Keratinocyte (primary cell): ENCODE measurements around the gene PPP2R3C. TPM values are rescaled to one million over a fixed set of nuclear protein-coding genes. Genes with fewer than 3 reads are reported as not detected.
"Not testable (repeated sequence)": the region's sequence is repeated elsewhere in the genome, so short reads cannot be mapped to it uniquely, and the experiment has no call there.

ENCODE experiments used
- DNase-seq: peaks from one replicate; pipeline ENCODE4 v3.0.0-alpha.2; 2011; ENCODE audit warnings: low read depth, missing footprints, low spot score
- FAIRE-seq: peaks from 2 replicates; lab custom pipeline; 2011; peaks lifted over from hg19 to GRCh38; lab: Jason Lieb, UNC
- H2AFZ ChIP-seq: 2 replicates; pipeline ENCODE4 v1.6.0; 2012; ENCODE audit warnings: low read length, control low read depth, inconsistent platforms; ENCODE audit not compliant: control insufficient read depth
- H3K27ac ChIP-seq: 2 replicates; pipeline ENCODE4 v1.5.1; 2011; ENCODE audit warnings: low read length; ENCODE audit not compliant: control insufficient read depth, insufficient read depth
- H3K27me3 ChIP-seq: 3 replicates; pipeline ENCODE4 v1.6.0; 2011; ENCODE audit warnings: low read length; ENCODE audit not compliant: control insufficient read depth, insufficient read depth; ENCODE audit errors: extremely low read depth
- H3K36me3 ChIP-seq, 2 experiments: 2 replicates in 1 of 2; 3 replicates in 1 of 2; pipeline ENCODE4 v1.5.1; 2011; ENCODE audit warnings: low read length in 2 of 2, mild to moderate bottlenecking in 1 of 2; ENCODE audit not compliant: control insufficient read depth in 2 of 2, insufficient read depth in 2 of 2; ENCODE audit errors: extremely low read depth in 1 of 2
- H3K4me1 ChIP-seq: 3 replicates; pipeline ENCODE4 v1.5.1; 2011; ENCODE audit warnings: low read length; ENCODE audit not compliant: control insufficient read depth, insufficient read depth; ENCODE audit errors: extremely low read depth
- H3K4me2 ChIP-seq: 3 replicates; pipeline ENCODE4 v1.6.0; 2011; ENCODE audit warnings: low read depth, low read length; ENCODE audit not compliant: control insufficient read depth, insufficient read depth; ENCODE audit errors: extremely low read depth
- H3K4me3 ChIP-seq, 3 experiments: fragments of 200-600 bp in 1 of 3; sonication (generic) in 1 of 3; 2 replicates in 2 of 3; 3 replicates in 1 of 3; pipeline ENCODE4 v1.5.1; 2011 to 2016; ENCODE audit warnings: low read length in 3 of 3, mild to moderate bottlenecking in 3 of 3, control low read depth in 2 of 3, inconsistent platforms in 1 of 3, low read depth in 1 of 3, mixed read lengths in 1 of 3, mixed run types in 1 of 3, moderate library complexity in 1 of 3; ENCODE audit not compliant: control insufficient read depth in 2 of 3, insufficient read depth in 2 of 3; ENCODE audit errors: extremely low read depth in 1 of 3
- H3K79me2 ChIP-seq: 2 replicates; pipeline ENCODE4 v1.6.0; 2012; ENCODE audit warnings: low read length; ENCODE audit not compliant: control insufficient read depth, insufficient read depth
- H3K9ac ChIP-seq: 3 replicates; pipeline ENCODE4 v1.6.0; 2011; ENCODE audit warnings: low read length; ENCODE audit not compliant: control insufficient read depth, insufficient read depth; ENCODE audit errors: extremely low read depth
- H3K9me1 ChIP-seq: 3 replicates; pipeline ENCODE4 v1.6.0; 2011; ENCODE audit warnings: low read length; ENCODE audit not compliant: control insufficient read depth, insufficient read depth; ENCODE audit errors: extremely low read depth
- H3K9me3 ChIP-seq: 2 replicates; pipeline ENCODE4 v1.5.1; 2012; ENCODE audit warnings: low read depth, low read length; ENCODE audit not compliant: control insufficient read depth
- H4K20me1 ChIP-seq: 3 replicates; pipeline ENCODE4 v1.6.0; 2011; ENCODE audit warnings: low read length; ENCODE audit not compliant: control insufficient read depth, insufficient read depth; ENCODE audit errors: extremely low read depth
- CTCF ChIP-seq, 3 experiments: IDR thresholded peaks in 1 of 3; conservative IDR thresholded peaks in 1 of 3; optimal IDR thresholded peaks in 1 of 3; 2 replicates in 2 of 3; 3 replicates in 1 of 3; pipeline versions ENCODE3 to v1.5.1; 2011; ENCODE audit warnings: low read length in 3 of 3, mild to moderate bottlenecking in 3 of 3, moderate library complexity in 2 of 3, control low read depth in 1 of 3, inconsistent platforms in 1 of 3; ENCODE audit not compliant: insufficient read depth in 2 of 3; ENCODE audit errors: extremely low read depth in 1 of 3
- EZH2 ChIP-seq: IDR thresholded peaks from one replicate; pipeline ENCODE4 v1.6.1; 2012; ENCODE audit warnings: inconsistent platforms, mild to moderate bottlenecking, low read length, moderate library complexity
- dilution Hi-C: fragments of 300-500 bp; cut with MboI; formaldehyde crosslinking; loops from one replicate; pipeline ENCODE4 v1.7.0; 2020; ENCODE audit warnings: low sequenced_read_pairs; ENCODE audit not compliant: extremely low pct_ligation_motif_present
- polyA plus RNA-seq, 5 experiments: library from polyadenylated mRNA; depleted of rRNA in 3 of 5; stranded (reverse) in 3 of 5; stranded (forward) in 1 of 5; unstranded in 1 of 5; fragments of >200 nt; gene quantifications; 1 replicate in 1 of 5; 2 replicates in 3 of 5; 3 replicates in 1 of 5; pipeline versions ENCODE4 v1.2.1 to v1.2.3, GENCODE V29; 2011 to 2012; ENCODE audit warnings: missing spikeins in 2 of 5, low read depth in 1 of 5, low replicate concordance in 1 of 5

Gene PPP2R3C
- polyA plus RNA-seq, 1 donor (not counting 4 experiments of a cell fraction or from before 2014, with no cell fraction given), result 9.8 TPM

- dilution Hi-C loops, result no loop called here
- TF ChIP-seq CTCF (optimal IDR thresholded peaks at IDR 0.05 in 1 of 3, IDR thresholded peaks at IDR 0.05 in 1 of 3, conservative IDR thresholded peaks at IDR 0.05 in 1 of 3; ENCODE audit: extremely low read depth in 1 of 3, insufficient read depth in 2 of 3, low read length in 3 of 3) (no peak), EZH2 (no peak)
- no peak overlapping the region for H3K4me2 ChIP-seq
- peaks cover 11% of the 10 kb centered on the region for H3K79me2 ChIP-seq
- H3K27me3 ChIP-seq, result no peaks in the 10 kb centered on the region
- H3K9me1 ChIP-seq, result no peaks in the 10 kb centered on the region
- H3K9ac ChIP-seq, result no peak overlapping the region
- peaks cover 13% of the 10 kb centered on the region for H3K4me1 ChIP-seq
- DNase-seq, result no peak
- H3K27ac ChIP-seq, result no peak overlapping the region
- H3K9me3 ChIP-seq, result no peaks in the 10 kb centered on the region
- no peaks in the 10 kb centered on the region for H4K20me1 ChIP-seq
- no peak for FAIRE-seq
- H3K36me3 ChIP-seq, result no peaks in the 10 kb centered on the region
- no peak overlapping the region for H2AFZ ChIP-seq
- no peak overlapping the region for H3K4me3 ChIP-seq
Measured at GRCh38 chr14:35043046-35043445, 78.7 kb downstream of the PPP2R3C start.

GRCh38 chr14:35042632-35043031, 79.2 kb downstream of the PPP2R3C start:
- Histone ChIP-seq H3K27me3 (no peaks in the 10 kb centered on the region), H3K9me3 (no peaks in the 10 kb centered on the region), H4K20me1 (no peaks in the 10 kb centered on the region), H3K4me1 (peaks cover 11% of the 10 kb centered on the region), H3K79me2 (peaks cover 7% of the 10 kb centered on the region), H3K36me3 (no peaks in the 10 kb centered on the region), H2AFZ (no peak overlapping the region), H3K9ac (no peak overlapping the region), H3K4me2 (no peak overlapping the region), H3K4me3 (no peak overlapping the region), H3K9me1 (no peaks in the 10 kb centered on the region), H3K27ac (no peak overlapping the region)
- FAIRE-seq, result no peak
- TF ChIP-seq EZH2, result no peak
- TF ChIP-seq CTCF (optimal IDR thresholded peaks at IDR 0.05 in 1 of 3, IDR thresholded peaks at IDR 0.05 in 1 of 3, conservative IDR thresholded peaks at IDR 0.05 in 1 of 3; ENCODE audit: extremely low read depth in 1 of 3, insufficient read depth in 2 of 3, low read length in 3 of 3), result no peak
- DNase-seq, result no peak
- dilution Hi-C loops, result no loop called here

GRCh38 chr14:35038312-35038711, 83.5 kb downstream of the PPP2R3C start:
- H3K9me1 ChIP-seq, dilution Hi-C loops, H2AFZ ChIP-seq, H3K9me3 ChIP-seq, H3K36me3 ChIP-seq, H3K4me2 ChIP-seq, H3K4me1 ChIP-seq, H3K27ac ChIP-seq, H3K27me3 ChIP-seq, H3K9ac ChIP-seq, DNase-seq, H4K20me1 ChIP-seq, FAIRE-seq, H3K79me2 ChIP-seq, H3K4me3 ChIP-seq: not testable (repeated sequence)
